WTC11 (cell line): ENCODE results near the gene DIP2A. TPM values are rescaled to one million over a fixed set of nuclear protein-coding genes. Genes with fewer than 3 reads are reported as not detected.

Experiments used
- ATAC-seq: fragments of 200-7000 bp; cut with Tn5 transposase; 2 replicates; pipeline ENCODE4 v1.10.0; 2021; ENCODE audit warnings: mild to moderate bottlenecking, moderate library complexity
- CTCF ChIA-PET: fragments of 300-600 bp; sonication (Branson Sonifier 250); formaldehyde crosslinking; loops from one replicate; lab custom pipeline; 2021; ENCODE audit warnings: antibody characterized with exemption; lab: Charles Lee
- POLR2A ChIA-PET: fragments of 350-600 bp; sonication (Branson Sonifier 250); formaldehyde crosslinking; loops from one replicate; lab custom pipeline; 2021; ENCODE audit warnings: antibody characterized with exemption; lab: Charles Lee
- DNase-seq: peaks from one replicate; pipeline ENCODE4 v3.0.0; 2021; ENCODE audit warnings: low spot score
- H3K27ac Mint-ChIP-seq: 2 replicates; pipeline ENCODE4 v1.8.0; 2021; ENCODE audit warnings: mixed read lengths
- H3K27me3 Mint-ChIP-seq: 2 replicates; pipeline ENCODE4 v1.8.0; 2021; ENCODE audit warnings: low read depth, mild to moderate bottlenecking, moderate library complexity, mixed read lengths
- H3K36me3 Mint-ChIP-seq: 2 replicates; pipeline ENCODE4 v1.8.0; 2021; ENCODE audit warnings: mixed read lengths
- H3K4me1 Mint-ChIP-seq: 2 replicates; pipeline ENCODE4 v1.8.0; 2022; ENCODE audit warnings: mixed read lengths
- H3K4me3 Mint-ChIP-seq: 2 replicates; pipeline ENCODE4 v1.8.0; 2021; ENCODE audit warnings: mild to moderate bottlenecking, moderate library complexity, mixed read lengths
- H3K9me3 Mint-ChIP-seq: 2 replicates; pipeline ENCODE4 v1.8.0; 2021; ENCODE audit warnings: mixed read lengths
- CREM ChIP-seq: sonication (generic); formaldehyde crosslinking; IDR thresholded peaks from 2 replicates; pipeline ENCODE4 v1.8.1; 2022; ENCODE audit warnings: mild to moderate bottlenecking, missing genetic modification reagents, moderate library complexity
- FOXP1 ChIP-seq: sonication (generic); formaldehyde crosslinking; IDR thresholded peaks from 2 replicates; pipeline ENCODE4 v1.8.0; 2022; ENCODE audit warnings: missing genetic modification reagents, mild to moderate bottlenecking, moderate library complexity, borderline replicate concordance
- FOXP4 ChIP-seq: sonication (generic); formaldehyde crosslinking; IDR thresholded peaks from 2 replicates; pipeline ENCODE4 v1.8.0; 2022; ENCODE audit warnings: mild to moderate bottlenecking, missing genetic modification reagents
- GRHL2 ChIP-seq: fragments of 250-450 bp; sonication (Bioruptor Pico); IDR thresholded peaks from 2 replicates; pipeline ENCODE4 v1.8.0; 2022; ENCODE audit warnings: mild to moderate bottlenecking, moderate library complexity; ENCODE audit not compliant: insufficient replicate concordance, severe bottlenecking
- HMGXB4 ChIP-seq: sonication (generic); formaldehyde crosslinking; IDR thresholded peaks from 2 replicates; pipeline ENCODE4 v1.8.1; 2023; ENCODE audit warnings: mild to moderate bottlenecking, moderate library complexity, missing genetic modification reagents
- NFE2L1 ChIP-seq: sonication (generic); formaldehyde crosslinking; IDR thresholded peaks from 2 replicates; pipeline ENCODE4 v1.8.1; 2023; ENCODE audit warnings: missing genetic modification reagents
- NR1H2 ChIP-seq: sonication (generic); formaldehyde crosslinking; IDR thresholded peaks from 2 replicates; pipeline ENCODE4 v1.9.0; 2021; ENCODE audit warnings: mild to moderate bottlenecking, moderate library complexity, missing genetic modification reagents
- NR2C2 ChIP-seq: sonication (generic); formaldehyde crosslinking; IDR thresholded peaks from 2 replicates; pipeline ENCODE4 v1.8.0; 2022; ENCODE audit warnings: mild to moderate bottlenecking, missing genetic modification reagents
- OVOL2 ChIP-seq: fragments of 250-450 bp; sonication (Bioruptor Pico); IDR thresholded peaks from 2 replicates; pipeline ENCODE4 v1.9.0; 2021; ENCODE audit warnings: mild to moderate bottlenecking, borderline replicate concordance
- SMAD3 ChIP-seq: sonication (generic); formaldehyde crosslinking; IDR thresholded peaks from 2 replicates; pipeline ENCODE4 v1.8.0; 2022; ENCODE audit warnings: missing genetic modification reagents, mild to moderate bottlenecking, borderline replicate concordance
- SP1 ChIP-seq: sonication (generic); formaldehyde crosslinking; conservative IDR thresholded peaks from 2 replicates; pipeline ENCODE4 v1.8.1; 2022; ENCODE audit warnings: missing genetic modification reagents
- ZBTB43 ChIP-seq: sonication (generic); formaldehyde crosslinking; IDR thresholded peaks from 2 replicates; pipeline ENCODE4 v1.8.1; 2023; ENCODE audit warnings: mild to moderate bottlenecking, missing genetic modification reagents
- ZNF317 ChIP-seq: sonication (generic); formaldehyde crosslinking; IDR thresholded peaks from 2 replicates; pipeline ENCODE4 v1.8.1; 2023; ENCODE audit warnings: low read depth, mild to moderate bottlenecking, moderate library complexity, missing genetic modification reagents, borderline replicate concordance
- total RNA-seq: library from RNA; stranded (reverse); gene quantifications from 3 replicates; pipeline ENCODE4 v1.2.3, GENCODE V29; 2021
- TF ChIP-seq, protein P1 (sequence below): sonication (generic); formaldehyde crosslinking; IDR thresholded peaks from 2 replicates; pipeline ENCODE4 v1.8.1; 2022; ENCODE audit warnings: low read depth, missing genetic modification reagents, borderline replicate concordance
- TF ChIP-seq, protein P2 (sequence below): sonication (generic); formaldehyde crosslinking; IDR thresholded peaks from 2 replicates; pipeline ENCODE4 v1.8.1; 2023; ENCODE audit warnings: mild to moderate bottlenecking, missing genetic modification reagents, moderate library complexity
- TF ChIP-seq, protein P3 (sequence below): sonication (generic); formaldehyde crosslinking; IDR thresholded peaks from 2 replicates; pipeline ENCODE4 v1.8.0; 2023; ENCODE audit warnings: missing genetic modification reagents, mild to moderate bottlenecking, borderline replicate concordance
- TF ChIP-seq, protein P4 (sequence below): sonication (generic); formaldehyde crosslinking; IDR thresholded peaks from 2 replicates; pipeline ENCODE4 v1.8.1; 2022; ENCODE audit warnings: missing genetic modification reagents, borderline replicate concordance
- TF ChIP-seq, protein P5 (sequence below): sonication (generic); formaldehyde crosslinking; IDR thresholded peaks from 2 replicates; pipeline ENCODE4 v1.8.1; 2022; ENCODE audit warnings: mild to moderate bottlenecking, missing genetic modification reagents, moderate library complexity, borderline replicate concordance

Gene DIP2A
- total RNA-seq, 1 experiment from 2014 or later = 39.4 TPM

DNA sequence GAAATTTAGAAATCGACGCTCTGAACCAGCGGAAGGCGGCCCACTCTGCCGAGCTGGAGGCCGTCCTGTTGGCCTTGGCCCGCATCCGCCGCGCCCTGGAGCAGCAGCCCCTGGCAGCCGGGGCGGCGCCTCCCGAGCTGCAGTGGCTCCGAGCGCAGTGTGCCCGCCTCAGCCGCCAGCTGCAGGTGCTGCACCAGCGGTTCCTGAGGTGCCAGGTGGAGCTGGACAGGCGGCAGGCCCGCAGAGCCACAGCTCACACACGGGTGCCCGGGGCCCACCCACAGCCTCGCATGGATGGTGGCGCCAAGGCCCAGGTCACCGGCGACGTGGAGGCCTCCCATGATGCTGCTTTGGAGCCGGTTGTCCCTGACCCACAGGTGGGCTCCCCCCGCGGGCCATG is 47.0 kb upstream of the DIP2A start:
- CTCF ChIA-PET = interaction anchor here (1.0 to 1.6 kb wide), 4 partner anchors 12 to 250 kb away, joined by 3 to 4 read pairs (median 3); no protein-coding TSS in a partner anchor
- no peak; the same call in 1 of the 2 replicates for ATAC-seq
- no peak overlapping the region for H3K4me3 Mint-ChIP-seq

GRCh38 chr21:46412521-46413364 is 45.9 kb upstream of the DIP2A start:
- no peaks in the 10 kb centered on the region for H3K9me3 Mint-ChIP-seq
- H3K4me1 Mint-ChIP-seq = peaks cover 32% of the 10 kb centered on the region
- TF ChIP-seq FOXP4 (no peak), SMAD3 (CRISPR knock-in tag) (no peak), FOXP1 (CRISPR knock-in tag) (no peak), SP1 (no peak), ZBTB43 (no peak), NR1H2 (CRISPR knock-in tag) (no peak), HMGXB4 (CRISPR knock-in tag) (no peak)
- TF ChIP-seq, protein P1, sequence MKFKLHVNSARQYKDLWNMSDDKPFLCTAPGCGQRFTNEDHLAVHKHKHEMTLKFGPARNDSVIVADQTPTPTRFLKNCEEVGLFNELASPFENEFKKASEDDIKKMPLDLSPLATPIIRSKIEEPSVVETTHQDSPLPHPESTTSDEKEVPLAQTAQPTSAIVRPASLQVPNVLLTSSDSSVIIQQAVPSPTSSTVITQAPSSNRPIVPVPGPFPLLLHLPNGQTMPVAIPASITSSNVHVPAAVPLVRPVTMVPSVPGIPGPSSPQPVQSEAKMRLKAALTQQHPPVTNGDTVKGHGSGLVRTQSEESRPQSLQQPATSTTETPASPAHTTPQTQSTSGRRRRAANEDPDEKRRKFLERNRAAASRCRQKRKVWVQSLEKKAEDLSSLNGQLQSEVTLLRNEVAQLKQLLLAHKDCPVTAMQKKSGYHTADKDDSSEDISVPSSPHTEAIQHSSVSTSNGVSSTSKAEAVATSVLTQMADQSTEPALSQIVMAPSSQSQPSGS (CRISPR knock-in tag) = no peak
- TF ChIP-seq, protein P2, sequence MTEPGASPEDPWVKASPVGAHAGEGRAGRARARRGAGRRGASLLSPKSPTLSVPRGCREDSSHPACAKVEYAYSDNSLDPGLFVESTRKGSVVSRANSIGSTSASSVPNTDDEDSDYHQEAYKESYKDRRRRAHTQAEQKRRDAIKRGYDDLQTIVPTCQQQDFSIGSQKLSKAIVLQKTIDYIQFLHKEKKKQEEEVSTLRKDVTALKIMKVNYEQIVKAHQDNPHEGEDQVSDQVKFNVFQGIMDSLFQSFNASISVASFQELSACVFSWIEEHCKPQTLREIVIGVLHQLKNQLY = no peak

More for the DNA sequence above, 47.0 kb upstream of the DIP2A start:
- no peaks in the 10 kb centered on the region for H3K9me3 Mint-ChIP-seq
- DNase-seq = no peak
- no peak for TF ChIP-seq OVOL2 (CRISPR knock-in tag)
- no peak for TF ChIP-seq NR2C2 (CRISPR knock-in tag)
- no peak for TF ChIP-seq ZNF317
- no peak for TF ChIP-seq NFE2L1 (CRISPR knock-in tag)
- TF ChIP-seq, protein P3, sequence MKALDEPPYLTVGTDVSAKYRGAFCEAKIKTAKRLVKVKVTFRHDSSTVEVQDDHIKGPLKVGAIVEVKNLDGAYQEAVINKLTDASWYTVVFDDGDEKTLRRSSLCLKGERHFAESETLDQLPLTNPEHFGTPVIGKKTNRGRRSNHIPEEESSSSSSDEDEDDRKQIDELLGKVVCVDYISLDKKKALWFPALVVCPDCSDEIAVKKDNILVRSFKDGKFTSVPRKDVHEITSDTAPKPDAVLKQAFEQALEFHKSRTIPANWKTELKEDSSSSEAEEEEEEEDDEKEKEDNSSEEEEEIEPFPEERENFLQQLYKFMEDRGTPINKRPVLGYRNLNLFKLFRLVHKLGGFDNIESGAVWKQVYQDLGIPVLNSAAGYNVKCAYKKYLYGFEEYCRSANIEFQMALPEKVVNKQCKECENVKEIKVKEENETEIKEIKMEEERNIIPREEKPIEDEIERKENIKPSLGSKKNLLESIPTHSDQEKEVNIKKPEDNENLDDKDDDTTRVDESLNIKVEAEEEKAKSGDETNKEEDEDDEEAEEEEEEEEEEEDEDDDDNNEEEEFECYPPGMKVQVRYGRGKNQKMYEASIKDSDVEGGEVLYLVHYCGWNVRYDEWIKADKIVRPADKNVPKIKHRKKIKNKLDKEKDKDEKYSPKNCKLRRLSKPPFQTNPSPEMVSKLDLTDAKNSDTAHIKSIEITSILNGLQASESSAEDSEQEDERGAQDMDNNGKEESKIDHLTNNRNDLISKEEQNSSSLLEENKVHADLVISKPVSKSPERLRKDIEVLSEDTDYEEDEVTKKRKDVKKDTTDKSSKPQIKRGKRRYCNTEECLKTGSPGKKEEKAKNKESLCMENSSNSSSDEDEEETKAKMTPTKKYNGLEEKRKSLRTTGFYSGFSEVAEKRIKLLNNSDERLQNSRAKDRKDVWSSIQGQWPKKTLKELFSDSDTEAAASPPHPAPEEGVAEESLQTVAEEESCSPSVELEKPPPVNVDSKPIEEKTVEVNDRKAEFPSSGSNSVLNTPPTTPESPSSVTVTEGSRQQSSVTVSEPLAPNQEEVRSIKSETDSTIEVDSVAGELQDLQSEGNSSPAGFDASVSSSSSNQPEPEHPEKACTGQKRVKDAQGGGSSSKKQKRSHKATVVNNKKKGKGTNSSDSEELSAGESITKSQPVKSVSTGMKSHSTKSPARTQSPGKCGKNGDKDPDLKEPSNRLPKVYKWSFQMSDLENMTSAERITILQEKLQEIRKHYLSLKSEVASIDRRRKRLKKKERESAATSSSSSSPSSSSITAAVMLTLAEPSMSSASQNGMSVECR (CRISPR knock-in tag) = no peak
- no peak for TF ChIP-seq CREM (CRISPR knock-in tag)
- TF ChIP-seq, protein P4, sequence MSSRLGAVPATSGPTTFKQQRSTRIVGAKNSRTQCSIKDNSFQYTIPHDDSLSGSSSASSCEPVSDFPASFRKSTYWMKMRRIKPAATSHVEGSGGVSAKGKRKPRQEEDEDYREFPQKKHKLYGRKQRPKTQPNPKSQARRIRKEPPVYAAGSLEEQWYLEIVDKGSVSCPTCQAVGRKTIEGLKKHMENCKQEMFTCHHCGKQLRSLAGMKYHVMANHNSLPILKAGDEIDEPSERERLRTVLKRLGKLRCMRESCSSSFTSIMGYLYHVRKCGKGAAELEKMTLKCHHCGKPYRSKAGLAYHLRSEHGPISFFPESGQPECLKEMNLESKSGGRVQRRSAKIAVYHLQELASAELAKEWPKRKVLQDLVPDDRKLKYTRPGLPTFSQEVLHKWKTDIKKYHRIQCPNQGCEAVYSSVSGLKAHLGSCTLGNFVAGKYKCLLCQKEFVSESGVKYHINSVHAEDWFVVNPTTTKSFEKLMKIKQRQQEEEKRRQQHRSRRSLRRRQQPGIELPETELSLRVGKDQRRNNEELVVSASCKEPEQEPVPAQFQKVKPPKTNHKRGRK (CRISPR knock-in tag) = no peak
- no peak for TF ChIP-seq GRHL2 (CRISPR knock-in tag)
- TF ChIP-seq, protein P5, sequence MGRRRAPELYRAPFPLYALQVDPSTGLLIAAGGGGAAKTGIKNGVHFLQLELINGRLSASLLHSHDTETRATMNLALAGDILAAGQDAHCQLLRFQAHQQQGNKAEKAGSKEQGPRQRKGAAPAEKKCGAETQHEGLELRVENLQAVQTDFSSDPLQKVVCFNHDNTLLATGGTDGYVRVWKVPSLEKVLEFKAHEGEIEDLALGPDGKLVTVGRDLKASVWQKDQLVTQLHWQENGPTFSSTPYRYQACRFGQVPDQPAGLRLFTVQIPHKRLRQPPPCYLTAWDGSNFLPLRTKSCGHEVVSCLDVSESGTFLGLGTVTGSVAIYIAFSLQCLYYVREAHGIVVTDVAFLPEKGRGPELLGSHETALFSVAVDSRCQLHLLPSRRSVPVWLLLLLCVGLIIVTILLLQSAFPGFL = no peak
- TF ChIP-seq, all 79 proteins: peak for 0
- Mint-ChIP-seq H3K4me1 (peaks cover 32% of the 10 kb centered on the region), H3K27ac (no peak overlapping the region), H3K27me3 (no peaks in the 10 kb centered on the region), H3K36me3 (peaks cover 17% of the 10 kb centered on the region)
- POLR2A ChIA-PET = no interaction called here

More at GRCh38 chr21:46412521-46413364, 45.9 kb upstream of the DIP2A start:
- Mint-ChIP-seq H3K36me3 (peaks cover 17% of the 10 kb centered on the region), H3K4me3 (no peak overlapping the region), H3K27ac (peak overlapping the region; percentile 93), H3K27me3 (no peaks in the 10 kb centered on the region)
- ATAC-seq (no peak), DNase-seq (no peak)
- CTCF ChIA-PET = interaction anchor here (1.6 kb wide), 1 partner anchor 11 kb away, joined by 4 read pairs; no protein-coding TSS in a partner anchor
- POLR2A ChIA-PET = no interaction called here
